GM19023 (cell line): Measurements from ENCODE around the gene COMMD7.
"Not testable (repeated sequence)": the region's sequence is repeated elsewhere in the genome, so short reads cannot be mapped to it uniquely, and the experiment has no call there.

ENCODE experiments used
- ATAC-seq: cut with Tn5 transposase; IDR thresholded peaks from one replicate; pipeline ENCODE4 v1.9.1; 2021; ENCODE audit warnings: mild to moderate bottlenecking, moderate library complexity; ENCODE audit not compliant: unreplicated experiment

The COMMD7 gene

DNA sequence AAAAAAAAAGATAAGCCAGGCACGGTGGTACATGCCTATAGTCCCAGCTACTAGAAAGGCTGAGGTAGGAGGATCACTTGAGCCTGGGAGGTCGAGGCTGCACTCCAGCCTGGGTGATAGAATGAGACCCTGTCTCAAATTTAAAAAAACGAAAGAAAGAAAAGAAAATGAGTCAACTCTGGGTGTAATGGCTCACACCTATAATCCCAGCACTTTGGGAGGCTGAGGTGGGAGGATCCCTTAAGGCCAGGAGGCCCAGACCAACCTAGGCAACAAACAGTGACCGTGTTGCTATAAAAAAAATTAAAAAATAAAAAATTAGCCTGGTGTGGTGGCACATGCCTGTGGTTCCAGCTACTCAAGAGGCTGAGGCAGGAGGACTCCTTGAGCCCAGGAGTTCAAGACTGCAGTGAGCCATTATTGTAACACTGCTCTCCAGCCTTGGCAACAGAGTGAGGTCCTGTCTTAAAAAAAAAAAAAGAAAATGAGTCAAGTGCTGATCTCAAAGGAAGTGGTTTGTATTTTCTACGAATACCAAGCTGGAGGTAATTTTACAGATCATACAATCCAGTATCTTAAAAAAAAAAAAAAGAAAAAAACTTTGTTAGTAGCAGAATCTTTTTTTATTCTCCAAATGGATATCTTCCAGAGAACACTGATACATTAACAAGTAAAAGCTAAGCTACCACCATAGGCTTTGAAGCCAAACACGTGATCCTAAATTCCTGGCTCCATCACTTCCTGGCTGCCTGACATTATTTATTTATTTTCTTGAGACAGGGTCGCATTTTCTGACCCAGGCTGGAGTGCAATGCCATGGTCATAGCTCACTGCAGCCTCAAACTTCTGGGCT is 5.7 kb downstream of the COMMD7 start:
- no peak for ATAC-seq

DNA sequence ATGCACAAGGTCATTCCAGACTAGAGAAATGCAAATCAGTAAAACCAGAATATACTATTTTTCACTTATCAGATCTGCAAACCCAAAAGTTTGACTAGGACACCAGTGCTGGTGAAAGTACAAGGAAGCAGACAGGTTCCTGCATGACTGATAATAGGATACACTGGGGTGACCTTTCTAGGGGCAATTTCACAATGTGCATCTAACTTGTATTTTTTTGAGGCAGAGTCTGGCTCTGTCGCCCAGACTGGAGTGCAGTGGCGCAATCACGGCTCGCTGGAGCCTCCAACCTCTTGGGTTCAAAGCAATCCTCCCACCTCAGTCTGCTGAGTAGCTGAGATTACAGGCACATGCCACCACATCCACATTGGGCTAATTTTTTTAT is 11.4 kb downstream of the COMMD7 start:
- no peak for ATAC-seq

DNA sequence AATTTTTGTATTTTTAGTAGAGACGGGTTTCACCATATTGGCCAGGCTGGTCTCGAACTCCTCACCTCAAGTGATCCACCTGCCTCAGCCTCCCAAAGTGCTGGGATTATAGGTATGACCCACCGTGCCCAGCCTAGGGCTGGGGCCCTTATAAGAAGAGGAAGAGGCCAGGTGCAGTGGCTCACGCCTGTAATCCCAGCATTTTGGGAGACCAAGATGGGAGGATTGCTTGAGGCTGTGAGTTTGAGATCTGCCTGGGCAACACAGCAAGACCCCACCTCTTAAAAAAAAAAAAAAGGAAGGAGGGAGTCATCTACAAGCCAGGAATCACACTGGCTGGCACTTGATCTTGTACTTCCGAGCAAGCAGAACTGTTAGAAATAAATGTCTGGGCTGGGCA is 13.9 kb downstream of the COMMD7 start:
- ATAC-seq = not testable (repeated sequence)

DNA sequence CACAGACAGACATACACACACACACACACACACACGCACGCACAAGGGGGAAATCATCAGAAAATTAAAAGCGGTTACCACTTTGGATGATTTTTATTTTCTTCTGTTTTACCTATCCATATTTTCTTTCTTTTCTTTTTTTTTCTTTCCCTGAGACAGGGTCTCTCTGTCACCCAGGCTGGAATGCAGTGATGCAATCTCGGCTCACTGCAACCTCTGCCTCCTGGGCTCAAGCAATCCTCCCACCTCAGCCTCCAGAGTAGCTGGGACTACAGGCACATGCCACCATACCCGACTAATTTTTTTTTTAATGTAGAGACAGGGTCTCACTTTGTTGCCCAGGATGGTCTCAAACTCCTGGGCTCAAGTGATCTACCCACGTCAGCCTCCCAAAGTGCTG is 14.8 kb downstream of the COMMD7 start:
- ATAC-seq = not testable (repeated sequence)

GRCh38 chr20:32727683-32728082 is 15.6 kb downstream of the COMMD7 start:
- no peak for ATAC-seq

DNA sequence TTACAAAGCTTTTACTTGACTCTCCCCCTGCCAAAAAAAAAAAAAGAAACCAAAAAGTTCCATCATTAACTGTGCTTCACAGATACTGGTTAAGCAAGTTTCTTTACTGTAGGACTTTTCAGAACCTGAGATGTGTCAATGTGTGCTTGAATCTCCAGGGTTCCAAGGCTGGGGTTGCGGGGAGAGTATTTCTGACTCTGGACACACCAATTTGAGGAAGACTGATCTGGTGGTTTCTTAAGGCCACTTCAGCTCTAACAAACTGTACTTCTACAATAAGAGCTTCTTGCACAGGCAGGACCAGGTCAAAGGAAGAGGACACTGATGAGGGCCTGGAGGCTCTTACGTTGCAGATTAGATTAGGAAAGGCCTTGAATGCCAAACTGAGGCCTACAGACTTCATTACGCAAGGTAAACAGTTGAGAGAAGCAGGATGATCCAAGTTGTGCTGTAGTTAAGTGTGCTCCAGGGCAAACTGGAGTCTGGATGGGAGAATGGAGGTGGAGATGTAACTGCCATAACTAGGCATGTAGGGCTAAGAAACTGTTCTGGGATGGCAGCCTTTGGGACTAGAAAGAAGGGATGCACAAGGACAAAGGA is 24.4 kb downstream of the COMMD7 start:
- no peak for ATAC-seq

DNA sequence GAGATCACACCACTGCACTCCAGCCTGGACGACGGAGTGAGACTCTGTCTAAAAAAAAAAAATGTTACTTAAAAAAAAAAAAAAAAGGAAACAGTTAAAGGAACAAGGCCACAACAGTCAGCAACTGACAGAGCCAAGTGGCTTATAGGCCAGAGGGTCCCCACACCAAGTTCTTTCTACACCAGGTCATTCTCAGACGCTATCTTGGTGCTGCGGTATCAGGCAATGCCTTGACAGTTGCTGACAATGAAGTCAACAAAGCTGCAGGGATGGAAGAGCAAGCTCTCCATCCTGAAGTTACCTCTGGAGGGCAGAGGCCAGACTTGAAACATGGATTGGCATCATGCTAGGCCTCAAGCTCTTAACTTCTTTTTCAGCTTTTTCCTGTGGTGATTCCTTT is 31.9 kb downstream of the COMMD7 start:
- ATAC-seq = no peak

DNA sequence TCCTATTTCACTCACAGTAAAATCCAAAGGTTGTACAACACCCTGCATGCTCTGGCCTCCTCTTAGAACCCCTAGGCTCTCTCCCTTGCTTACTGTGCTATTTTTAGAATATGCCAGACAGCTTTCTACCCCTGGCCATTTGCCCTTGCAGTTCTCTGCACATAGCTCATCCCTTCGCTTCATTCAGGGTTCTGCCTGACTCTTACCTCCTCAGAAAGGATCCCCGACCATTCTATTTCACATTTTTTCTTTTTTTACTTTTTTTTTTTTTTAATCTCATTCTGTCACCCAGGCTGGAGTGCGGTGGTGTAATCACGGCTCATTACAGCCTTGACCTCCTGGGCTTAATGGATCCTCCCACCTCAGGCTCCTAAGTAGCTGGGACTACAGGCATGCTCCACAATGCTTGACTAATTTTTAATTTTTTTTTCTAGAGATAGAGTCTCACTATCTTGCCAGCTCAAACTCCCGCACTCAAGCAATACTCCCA is 33.6 kb downstream of the COMMD7 start:
- no peak for ATAC-seq

DNA sequence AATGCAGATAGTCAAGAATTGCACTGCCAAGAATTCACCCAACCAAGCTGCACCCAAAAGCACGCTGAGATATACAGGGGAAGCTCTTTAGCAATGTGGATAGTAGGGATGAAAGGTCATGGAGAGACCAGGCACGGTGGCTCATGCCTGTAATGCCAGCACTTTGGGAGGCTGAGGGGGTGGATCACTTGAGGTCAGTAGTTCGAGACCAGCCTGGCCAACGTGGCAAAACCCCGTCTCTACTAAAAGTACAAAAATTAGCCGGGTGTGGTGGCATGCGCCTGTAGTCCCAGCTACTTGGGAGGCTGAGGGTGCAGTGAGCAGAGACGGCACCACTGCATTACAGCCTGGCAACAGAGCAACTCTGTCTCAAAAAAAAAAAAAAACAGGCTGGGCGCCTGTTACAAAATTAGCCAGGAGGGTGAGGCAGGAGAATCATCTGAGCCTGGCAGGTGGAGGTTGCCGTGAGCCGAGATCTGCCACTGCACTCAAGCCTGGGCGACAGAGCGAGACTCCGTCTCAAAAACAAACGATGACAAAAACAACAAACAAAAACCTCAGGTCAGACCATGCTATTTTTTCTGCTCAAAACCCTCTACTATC is 34.1 kb downstream of the COMMD7 start:
- ATAC-seq = not testable (repeated sequence)

DNA sequence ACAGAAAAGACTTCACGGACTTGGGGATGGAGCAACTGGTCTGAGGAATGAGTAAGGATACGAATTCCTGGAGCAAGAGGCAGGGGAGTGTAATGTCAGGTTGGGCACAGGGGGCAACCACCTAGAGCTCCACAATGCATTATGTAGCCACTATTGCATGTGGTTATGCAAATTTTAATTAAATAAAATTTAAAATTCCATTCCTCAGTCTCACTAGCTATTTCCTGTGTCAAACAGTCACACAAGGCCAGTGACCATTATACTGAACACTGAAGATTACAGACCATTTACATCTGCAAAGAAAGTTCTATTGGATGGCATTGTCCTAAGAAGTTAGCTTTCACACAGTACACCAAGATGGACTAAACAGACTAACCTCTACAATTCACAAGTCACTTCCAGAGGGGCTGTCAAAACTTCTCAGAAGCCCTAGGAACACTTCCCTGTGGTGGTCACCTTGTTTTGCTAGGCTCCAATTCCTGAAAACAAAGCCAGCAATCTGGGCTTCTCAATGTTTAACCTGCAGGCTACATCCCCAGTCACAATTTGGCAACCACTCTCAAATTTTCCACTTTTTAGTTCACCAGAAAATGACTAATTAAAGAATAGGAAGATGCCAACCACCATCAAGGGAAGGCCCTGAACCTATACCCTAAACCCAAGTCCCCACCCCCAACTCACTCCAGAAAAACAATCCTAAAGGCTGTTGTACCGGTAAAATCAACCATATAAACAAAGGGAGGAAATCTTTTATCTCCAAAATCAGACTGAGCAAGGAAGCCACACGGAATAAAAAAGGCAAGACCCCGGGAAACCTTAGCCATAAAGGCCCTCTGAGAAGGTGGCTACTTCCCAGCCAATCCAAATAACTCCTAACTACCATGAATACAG is 35.3 kb downstream of the COMMD7 start:
- no peak for ATAC-seq

DNA sequence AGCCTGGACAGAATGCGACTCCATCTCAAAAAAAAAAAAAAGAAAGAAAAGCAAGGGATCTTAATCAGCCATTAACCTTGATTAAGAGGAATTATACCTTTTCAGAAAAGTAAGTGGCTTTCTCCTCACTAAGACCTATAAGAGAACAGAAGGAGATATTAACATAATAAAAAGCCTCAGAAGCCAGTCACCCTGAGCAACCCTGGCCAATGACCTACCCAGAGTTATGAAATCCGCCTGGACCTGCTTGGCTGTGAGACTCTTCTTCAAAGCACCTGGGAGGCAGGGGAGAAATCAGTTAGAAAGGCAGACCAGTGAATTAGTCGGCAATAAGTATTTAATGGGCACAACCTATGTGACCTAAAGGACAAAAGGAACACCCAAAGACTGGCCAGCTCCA is 36.8 kb downstream of the COMMD7 start:
- no peak for ATAC-seq

GRCh38 chr20:32702706-32703425 is 40.4 kb downstream of the COMMD7 start:
- ATAC-seq = no peak

- ATAC-seq = no peak
Measured at GRCh38 chr20:32697608-32698007, 45.7 kb downstream of the COMMD7 start.

GRCh38 chr20:32695089-32695488 is 48.2 kb downstream of the COMMD7 start:
- ATAC-seq = no peak

GRCh38 chr20:32688966-32689365 is 54.3 kb downstream of the COMMD7 start:
- not testable (repeated sequence) for ATAC-seq

GRCh38 chr20:32687180-32687532 is 56.1 kb downstream of the COMMD7 start:
- ATAC-seq = no peak

DNA sequence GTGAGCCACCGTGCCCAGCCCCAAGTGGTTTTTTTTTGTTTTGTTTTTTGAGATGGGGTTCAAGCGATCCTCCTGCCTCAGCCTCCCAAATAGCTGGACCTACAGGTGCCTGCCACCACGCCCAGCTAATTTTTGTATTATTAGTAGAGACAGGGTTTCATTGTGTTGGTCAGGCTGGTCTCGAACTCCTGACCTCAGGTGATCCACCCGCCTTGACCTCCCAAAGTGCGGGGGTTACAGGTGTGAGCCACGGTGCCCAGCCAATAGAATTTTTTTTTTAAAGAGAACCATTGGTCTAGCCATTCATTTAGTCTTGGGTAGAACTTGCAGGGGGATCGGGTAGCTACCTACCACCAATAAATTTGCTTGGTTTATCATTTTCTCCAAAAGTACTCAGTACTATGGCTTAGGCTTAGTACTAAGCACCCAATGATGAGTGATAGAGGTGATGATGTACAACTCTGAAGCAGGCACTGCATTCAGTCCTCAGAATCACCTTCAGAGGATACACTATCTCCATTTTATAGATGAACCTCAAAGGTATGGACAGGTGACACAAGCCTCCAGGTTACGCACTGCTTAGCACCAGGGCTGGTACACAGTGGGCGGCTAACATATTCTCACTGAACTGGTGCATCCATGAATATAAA is 56.6 kb downstream of the COMMD7 start:
- no peak for ATAC-seq

- ATAC-seq = no peak
Measured at GRCh38 chr20:32685541-32686529, 57.4 kb downstream of the COMMD7 start.

GRCh38 chr20:32682508-32682987 is 60.7 kb downstream of the COMMD7 start:
- no peak for ATAC-seq
